SK-N-SH treated with all-trans-retinoic acid at 6 μM for 48 hours (cell line): ENCODE measurements around the gene GRID1.

Source experiments
- ATAC-seq: fragments of 200-7000 bp; cut with Tn5 transposase; 3 replicates; pipeline ENCODE4 v1.9.1; 2020; ENCODE audit warnings: mild to moderate bottlenecking, moderate library complexity
- ARNTL ChIP-seq: fragments of 450-650 bp; formaldehyde crosslinking; IDR thresholded peaks from 2 replicates; pipeline ENCODE4 v1.5.0; 2020; ENCODE audit warnings: low read depth, mild to moderate bottlenecking, moderate library complexity, borderline replicate concordance
- BACH2 ChIP-seq: fragments of 250-450 bp; sonication (Bioruptor Pico); IDR thresholded peaks from 2 replicates; pipeline ENCODE4 v1.9.0; 2021; ENCODE audit warnings: mild to moderate bottlenecking, borderline replicate concordance
- CSDC2 ChIP-seq: fragments of 250-450 bp; sonication (Bioruptor Pico); IDR thresholded peaks from 2 replicates; pipeline ENCODE4 v1.5.0; 2020; ENCODE audit warnings: mild to moderate bottlenecking, moderate library complexity
- ESRRG ChIP-seq: fragments of 250-450 bp; sonication (Bioruptor Pico); IDR thresholded peaks from 2 replicates; pipeline ENCODE4 v1.6.1; 2021; ENCODE audit warnings: mild to moderate bottlenecking
- GLIS3 ChIP-seq: fragments of 250-450 bp; sonication (Bioruptor Pico); IDR thresholded peaks from 2 replicates; pipeline ENCODE4 v1.5.0; 2020; ENCODE audit warnings: mild to moderate bottlenecking, moderate library complexity
- ISL1 ChIP-seq: fragments of 250-450 bp; sonication (Bioruptor Pico); IDR thresholded peaks from 2 replicates; pipeline ENCODE4 v2.1.2; 2022; ENCODE audit warnings: mild to moderate bottlenecking, moderate library complexity
- OSR1 ChIP-seq: fragments of 250-450 bp; sonication (Bioruptor Pico); IDR thresholded peaks from 2 replicates; pipeline ENCODE4 v1.8.0; 2022; ENCODE audit warnings: moderate library complexity, mild to moderate bottlenecking, inconsistent platforms
- PPARA ChIP-seq: fragments of 250-450 bp; sonication (Bioruptor Pico); IDR thresholded peaks from 2 replicates; pipeline ENCODE4 v1.5.0; 2020; ENCODE audit warnings: mild to moderate bottlenecking, borderline replicate concordance
- RARB ChIP-seq: fragments of 250-450 bp; sonication (Bioruptor Pico); IDR thresholded peaks from 2 replicates; pipeline ENCODE4 v1.8.0; 2021; ENCODE audit warnings: mild to moderate bottlenecking, moderate library complexity
- SNAI2 ChIP-seq: fragments of 250-450 bp; sonication (Bioruptor Pico); IDR thresholded peaks from 2 replicates; pipeline ENCODE4 v1.5.0; 2020; ENCODE audit warnings: mild to moderate bottlenecking, moderate library complexity
- TCF4 ChIP-seq: fragments of 250-450 bp; sonication (Bioruptor Pico); IDR thresholded peaks from 2 replicates; pipeline ENCODE4 v1.8.0; 2021; ENCODE audit warnings: mild to moderate bottlenecking, moderate library complexity, borderline replicate concordance
- TOX ChIP-seq: fragments of 250-450 bp; sonication (Bioruptor Pico); IDR thresholded peaks from 2 replicates; pipeline ENCODE4 v1.8.0; 2021; ENCODE audit warnings: mild to moderate bottlenecking, moderate library complexity, borderline replicate concordance
- ZC3H10 ChIP-seq: fragments of 250-450 bp; sonication (Bioruptor Pico); IDR thresholded peaks from 2 replicates; pipeline ENCODE4 v1.5.1; 2021; ENCODE audit warnings: mild to moderate bottlenecking, moderate library complexity
- ZFP3 ChIP-seq: fragments of 250-450 bp; sonication (Bioruptor Pico); IDR thresholded peaks from 2 replicates; pipeline ENCODE4 v1.5.0; 2020; ENCODE audit warnings: mild to moderate bottlenecking, moderate library complexity
- ZFP30 ChIP-seq: fragments of 450-650 bp; formaldehyde crosslinking; IDR thresholded peaks from 2 replicates; pipeline ENCODE4 v1.5.0; 2022; ENCODE audit warnings: mild to moderate bottlenecking, moderate library complexity
- ZNF565 ChIP-seq: fragments of 450-650 bp; formaldehyde crosslinking; conservative IDR thresholded peaks from 2 replicates; pipeline ENCODE4 v1.5.0; 2020; ENCODE audit warnings: low read depth, mild to moderate bottlenecking, moderate library complexity
- ZNF70 ChIP-seq: fragments of 450-650 bp; formaldehyde crosslinking; IDR thresholded peaks from 2 replicates; pipeline ENCODE4 v1.5.0; 2020; ENCODE audit warnings: mild to moderate bottlenecking, moderate library complexity
- TF ChIP-seq, protein P1 (sequence below): fragments of 250-450 bp; sonication (Bioruptor Pico); IDR thresholded peaks from 2 replicates; pipeline ENCODE4 v1.5.1; 2020; ENCODE audit warnings: low read depth, mild to moderate bottlenecking, moderate library complexity
- TF ChIP-seq, protein P2 (sequence below): fragments of 250-450 bp; sonication (Bioruptor Pico); IDR thresholded peaks from 2 replicates; pipeline ENCODE4 v1.5.0; 2020; ENCODE audit warnings: mild to moderate bottlenecking, moderate library complexity
- TF ChIP-seq, protein P3 (sequence below): fragments of 250-450 bp; sonication (Bioruptor Pico); IDR thresholded peaks from 2 replicates; pipeline ENCODE4 v1.8.0; 2020; ENCODE audit warnings: mild to moderate bottlenecking, moderate library complexity, borderline replicate concordance
- TF ChIP-seq, protein P4 (sequence below): fragments of 250-450 bp; sonication (Bioruptor Pico); IDR thresholded peaks from 2 replicates; pipeline ENCODE4 v1.8.0; 2021; ENCODE audit warnings: low read depth, mild to moderate bottlenecking, moderate library complexity, borderline replicate concordance
- TF ChIP-seq, protein P5 (sequence below): fragments of 250-450 bp; sonication (Bioruptor Pico); IDR thresholded peaks from 2 replicates; pipeline ENCODE4 v1.5.1; 2021; ENCODE audit warnings: mild to moderate bottlenecking, moderate library complexity

Gene GRID1

DNA sequence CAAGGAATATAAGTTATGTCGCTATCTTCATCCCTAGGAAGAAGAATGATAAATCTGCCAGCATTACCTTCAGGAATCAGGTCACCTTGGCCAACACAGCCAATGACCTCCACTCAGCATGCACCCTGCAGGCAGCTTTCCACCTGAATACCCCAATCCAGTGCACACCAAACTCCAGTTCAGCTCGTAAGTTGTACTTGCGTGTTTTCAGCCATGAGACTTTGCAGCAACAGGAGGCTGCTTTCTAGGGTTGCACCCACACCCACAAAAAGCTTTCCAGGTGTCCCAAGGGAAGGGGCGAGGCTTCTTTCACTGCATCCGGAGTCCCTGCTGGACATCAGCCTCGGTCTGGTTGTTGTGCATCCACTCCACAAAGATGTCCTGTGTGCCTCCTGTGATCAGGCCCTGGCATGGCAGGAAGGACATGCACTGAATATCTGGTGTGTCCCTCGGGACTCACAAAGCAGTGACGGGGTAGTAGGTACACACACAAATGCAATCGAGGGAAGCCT lies 282.9 kb downstream of the GRID1 start:
- TF ChIP-seq ZC3H10 (CRISPR knock-in tag) (no peak), CSDC2 (CRISPR knock-in tag) (no peak), ZNF70 (no peak), SNAI2 (CRISPR knock-in tag) (no peak), ZFP3 (CRISPR knock-in tag) (no peak), BACH2 (CRISPR knock-in tag) (no peak), OSR1 (no peak), PPARA (no peak), ZNF565 (CRISPR knock-in tag) (no peak), ISL1 (CRISPR knock-in tag) (no peak), GLIS3 (CRISPR knock-in tag) (no peak), TOX (CRISPR knock-in tag) (no peak), ZFP30 (CRISPR knock-in tag) (no peak), TCF4 (CRISPR knock-in tag) (no peak), ARNTL (CRISPR knock-in tag) (no peak)
- TF ChIP-seq, protein P1, sequence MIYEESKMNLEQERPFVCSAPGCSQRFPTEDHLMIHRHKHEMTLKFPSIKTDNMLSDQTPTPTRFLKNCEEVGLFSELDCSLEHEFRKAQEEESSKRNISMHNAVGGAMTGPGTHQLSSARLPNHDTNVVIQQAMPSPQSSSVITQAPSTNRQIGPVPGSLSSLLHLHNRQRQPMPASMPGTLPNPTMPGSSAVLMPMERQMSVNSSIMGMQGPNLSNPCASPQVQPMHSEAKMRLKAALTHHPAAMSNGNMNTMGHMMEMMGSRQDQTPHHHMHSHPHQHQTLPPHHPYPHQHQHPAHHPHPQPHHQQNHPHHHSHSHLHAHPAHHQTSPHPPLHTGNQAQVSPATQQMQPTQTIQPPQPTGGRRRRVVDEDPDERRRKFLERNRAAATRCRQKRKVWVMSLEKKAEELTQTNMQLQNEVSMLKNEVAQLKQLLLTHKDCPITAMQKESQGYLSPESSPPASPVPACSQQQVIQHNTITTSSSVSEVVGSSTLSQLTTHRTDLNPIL (CRISPR knock-in tag): no peak
- TF ChIP-seq, protein P2, sequence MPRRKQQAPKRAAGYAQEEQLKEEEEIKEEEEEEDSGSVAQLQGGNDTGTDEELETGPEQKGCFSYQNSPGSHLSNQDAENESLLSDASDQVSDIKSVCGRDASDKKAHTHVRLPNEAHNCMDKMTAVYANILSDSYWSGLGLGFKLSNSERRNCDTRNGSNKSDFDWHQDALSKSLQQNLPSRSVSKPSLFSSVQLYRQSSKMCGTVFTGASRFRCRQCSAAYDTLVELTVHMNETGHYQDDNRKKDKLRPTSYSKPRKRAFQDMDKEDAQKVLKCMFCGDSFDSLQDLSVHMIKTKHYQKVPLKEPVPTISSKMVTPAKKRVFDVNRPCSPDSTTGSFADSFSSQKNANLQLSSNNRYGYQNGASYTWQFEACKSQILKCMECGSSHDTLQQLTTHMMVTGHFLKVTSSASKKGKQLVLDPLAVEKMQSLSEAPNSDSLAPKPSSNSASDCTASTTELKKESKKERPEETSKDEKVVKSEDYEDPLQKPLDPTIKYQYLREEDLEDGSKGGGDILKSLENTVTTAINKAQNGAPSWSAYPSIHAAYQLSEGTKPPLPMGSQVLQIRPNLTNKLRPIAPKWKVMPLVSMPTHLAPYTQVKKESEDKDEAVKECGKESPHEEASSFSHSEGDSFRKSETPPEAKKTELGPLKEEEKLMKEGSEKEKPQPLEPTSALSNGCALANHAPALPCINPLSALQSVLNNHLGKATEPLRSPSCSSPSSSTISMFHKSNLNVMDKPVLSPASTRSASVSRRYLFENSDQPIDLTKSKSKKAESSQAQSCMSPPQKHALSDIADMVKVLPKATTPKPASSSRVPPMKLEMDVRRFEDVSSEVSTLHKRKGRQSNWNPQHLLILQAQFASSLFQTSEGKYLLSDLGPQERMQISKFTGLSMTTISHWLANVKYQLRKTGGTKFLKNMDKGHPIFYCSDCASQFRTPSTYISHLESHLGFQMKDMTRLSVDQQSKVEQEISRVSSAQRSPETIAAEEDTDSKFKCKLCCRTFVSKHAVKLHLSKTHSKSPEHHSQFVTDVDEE (CRISPR knock-in tag): no peak
- TF ChIP-seq, protein P3, sequence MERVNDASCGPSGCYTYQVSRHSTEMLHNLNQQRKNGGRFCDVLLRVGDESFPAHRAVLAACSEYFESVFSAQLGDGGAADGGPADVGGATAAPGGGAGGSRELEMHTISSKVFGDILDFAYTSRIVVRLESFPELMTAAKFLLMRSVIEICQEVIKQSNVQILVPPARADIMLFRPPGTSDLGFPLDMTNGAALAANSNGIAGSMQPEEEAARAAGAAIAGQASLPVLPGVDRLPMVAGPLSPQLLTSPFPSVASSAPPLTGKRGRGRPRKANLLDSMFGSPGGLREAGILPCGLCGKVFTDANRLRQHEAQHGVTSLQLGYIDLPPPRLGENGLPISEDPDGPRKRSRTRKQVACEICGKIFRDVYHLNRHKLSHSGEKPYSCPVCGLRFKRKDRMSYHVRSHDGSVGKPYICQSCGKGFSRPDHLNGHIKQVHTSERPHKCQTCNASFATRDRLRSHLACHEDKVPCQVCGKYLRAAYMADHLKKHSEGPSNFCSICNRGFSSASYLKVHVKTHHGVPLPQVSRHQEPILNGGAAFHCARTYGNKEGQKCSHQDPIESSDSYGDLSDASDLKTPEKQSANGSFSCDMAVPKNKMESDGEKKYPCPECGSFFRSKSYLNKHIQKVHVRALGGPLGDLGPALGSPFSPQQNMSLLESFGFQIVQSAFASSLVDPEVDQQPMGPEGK (CRISPR knock-in tag): no peak
- TF ChIP-seq, protein P4, sequence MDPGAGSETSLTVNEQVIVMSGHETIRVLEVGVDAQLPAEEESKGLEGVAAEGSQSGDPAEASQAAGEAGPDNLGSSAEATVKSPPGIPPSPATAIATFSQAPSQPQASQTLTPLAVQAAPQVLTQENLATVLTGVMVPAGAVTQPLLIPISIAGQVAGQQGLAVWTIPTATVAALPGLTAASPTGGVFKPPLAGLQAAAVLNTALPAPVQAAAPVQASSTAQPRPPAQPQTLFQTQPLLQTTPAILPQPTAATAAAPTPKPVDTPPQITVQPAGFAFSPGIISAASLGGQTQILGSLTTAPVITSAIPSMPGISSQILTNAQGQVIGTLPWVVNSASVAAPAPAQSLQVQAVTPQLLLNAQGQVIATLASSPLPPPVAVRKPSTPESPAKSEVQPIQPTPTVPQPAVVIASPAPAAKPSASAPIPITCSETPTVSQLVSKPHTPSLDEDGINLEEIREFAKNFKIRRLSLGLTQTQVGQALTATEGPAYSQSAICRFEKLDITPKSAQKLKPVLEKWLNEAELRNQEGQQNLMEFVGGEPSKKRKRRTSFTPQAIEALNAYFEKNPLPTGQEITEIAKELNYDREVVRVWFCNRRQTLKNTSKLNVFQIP: no peak
- TF ChIP-seq, protein P5, sequence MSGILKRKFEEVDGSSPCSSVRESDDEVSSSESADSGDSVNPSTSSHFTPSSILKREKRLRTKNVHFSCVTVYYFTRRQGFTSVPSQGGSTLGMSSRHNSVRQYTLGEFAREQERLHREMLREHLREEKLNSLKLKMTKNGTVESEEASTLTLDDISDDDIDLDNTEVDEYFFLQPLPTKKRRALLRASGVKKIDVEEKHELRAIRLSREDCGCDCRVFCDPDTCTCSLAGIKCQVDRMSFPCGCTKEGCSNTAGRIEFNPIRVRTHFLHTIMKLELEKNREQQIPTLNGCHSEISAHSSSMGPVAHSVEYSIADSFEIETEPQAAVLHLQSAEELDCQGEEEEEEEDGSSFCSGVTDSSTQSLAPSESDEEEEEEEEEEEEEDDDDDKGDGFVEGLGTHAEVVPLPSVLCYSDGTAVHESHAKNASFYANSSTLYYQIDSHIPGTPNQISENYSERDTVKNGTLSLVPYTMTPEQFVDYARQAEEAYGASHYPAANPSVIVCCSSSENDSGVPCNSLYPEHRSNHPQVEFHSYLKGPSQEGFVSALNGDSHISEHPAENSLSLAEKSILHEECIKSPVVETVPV: no peak
- ATAC-seq: no peak

DNA sequence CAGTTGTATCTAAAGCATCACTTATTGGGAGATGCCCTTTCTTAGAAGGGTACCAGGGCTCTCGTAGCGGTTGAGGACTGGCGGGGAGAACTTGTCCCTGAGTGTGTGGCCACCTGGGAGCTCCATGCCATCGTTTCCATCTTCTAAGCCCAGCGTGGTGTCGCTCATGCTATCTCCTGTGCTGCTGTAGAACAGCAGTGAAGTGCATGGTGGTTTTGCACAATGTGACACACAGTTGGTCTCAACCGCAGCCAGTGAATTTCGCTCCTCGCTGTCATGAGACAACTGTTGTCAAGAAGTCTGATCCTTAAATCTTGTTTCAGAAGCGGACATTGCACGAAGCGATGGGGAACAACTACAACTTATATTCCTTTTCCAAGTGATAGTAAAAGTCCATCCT lies 283.4 kb downstream of the GRID1 start:
- no peak for ATAC-seq
- TF ChIP-seq RARB (CRISPR knock-in tag) (no peak), ESRRG (CRISPR knock-in tag) (no peak), GLIS3 (CRISPR knock-in tag) (no peak), ZNF70 (no peak), SNAI2 (CRISPR knock-in tag) (no peak), ISL1 (CRISPR knock-in tag) (no peak), OSR1 (no peak), ZFP3 (CRISPR knock-in tag) (no peak), ZNF565 (CRISPR knock-in tag) (no peak)
- TF ChIP-seq, protein P3 (CRISPR knock-in tag): no peak
